K562 (cell line): ENCODE results near the gene DTD1. TPM values are rescaled to one million over a fixed set of nuclear protein-coding genes. Genes with fewer than 3 reads are reported as not detected.

ENCODE experiments used
- ADNP ChIP-seq: fragments of 200-800 bp; sonication (Bioruptor generic); IDR thresholded peaks from 2 replicates; pipeline ENCODE4 v1.6.1; 2016; ENCODE audit warnings: missing genetic modification characterization, missing compliant biosample characterization
- BDP1 ChIP-seq: IDR thresholded peaks from 3 replicates; pipeline ENCODE4 v1.6.1; 2011; ENCODE audit not compliant: insufficient read length, insufficient read depth
- GABPA ChIP-seq: fragments of 200-800 bp; sonication (Bioruptor generic); conservative IDR thresholded peaks from 2 replicates; pipeline ENCODE4 v1.6.1; 2016; ENCODE audit warnings: low read depth, missing genetic modification characterization, missing compliant biosample characterization
- HDAC2 ChIP-seq: fragments of 450-650 bp; IDR thresholded peaks from 2 replicates; pipeline ENCODE4 v1.6.1; 2016; ENCODE audit warnings: mild to moderate bottlenecking
- HIVEP1 ChIP-seq: fragments of 250-450 bp; sonication (Bioruptor Pico); IDR thresholded peaks from 2 replicates; pipeline ENCODE4 v1.4.0; 2020; ENCODE audit warnings: mild to moderate bottlenecking
- KAT2B ChIP-seq: IDR thresholded peaks from one replicate; pipeline ENCODE4 v1.6.1; 2012; ENCODE audit warnings: low read depth, mild to moderate bottlenecking, control low read depth, inconsistent platforms, low read length, moderate library complexity
- MAFK ChIP-seq: IDR thresholded peaks from 2 replicates; pipeline ENCODE4 v1.6.1; 2011; ENCODE audit warnings: low read length, improper control_type of control experiment
- MAZ ChIP-seq, 2 experiments: fragments of 450-650 bp in 1 of 2; sonication (generic) in 1 of 2; formaldehyde crosslinking; IDR thresholded peaks in 1 of 2; conservative IDR thresholded peaks in 1 of 2; 2 replicates each; pipeline versions ENCODE4 v1.4.0 to v1.5.0; 2020; ENCODE audit warnings: mild to moderate bottlenecking in 1 of 2, missing genetic modification reagents in 1 of 2
- NRF1 ChIP-seq, 2 experiments: fragments of 450-650 bp; IDR thresholded peaks in 1 of 2; conservative IDR thresholded peaks in 1 of 2; 2 replicates each; pipeline ENCODE4 v1.6.1; 2014; ENCODE audit warnings: mild to moderate bottlenecking in 2 of 2
- SMARCC2 ChIP-seq: fragments of 450-650 bp; IDR thresholded peaks from 2 replicates; pipeline ENCODE4 v1.6.1; 2017; ENCODE audit warnings: antibody characterized with exemption, moderate library complexity, mild to moderate bottlenecking, low read depth
- TAF7 ChIP-seq: fragments of 450-650 bp; IDR thresholded peaks from 2 replicates; pipeline ENCODE4 v1.6.1; 2016; ENCODE audit warnings: missing genetic modification characterization, missing compliant biosample characterization
- U2AF1 ChIP-seq: fragments of 200-400 bp; formaldehyde crosslinking; optimal IDR thresholded peaks from 2 replicates; pipeline ENCODE3; 2017; ENCODE audit warnings: mild to moderate bottlenecking, low read depth, low read length, moderate library complexity
- ZNF408 ChIP-seq: fragments of 250-450 bp; sonication (Bioruptor Pico); IDR thresholded peaks from 2 replicates; pipeline ENCODE4 v1.4.0; 2020; ENCODE audit warnings: low read depth, mild to moderate bottlenecking, moderate library complexity
- ZNF707 ChIP-seq: fragments of 250-450 bp; sonication (Bioruptor Pico); conservative IDR thresholded peaks from 2 replicates; pipeline ENCODE4 v1.8.0; 2022; ENCODE audit warnings: inconsistent platforms, mild to moderate bottlenecking, moderate library complexity
- polyA plus RNA-seq, 8 experiments: library from polyadenylated mRNA; depleted of rRNA in 4 of 8; stranded (reverse) in 5 of 8; unstranded in 3 of 8; fragments of >200 nt; fragmentation: Nextera tagmentation in 2 of 8; fragmentation: Illumina TruSeq in 1 of 8; extraction: Ambion mirVana in 2 of 8; extraction: Trizol in 1 of 8; gene quantifications; 2 replicates each; pipeline versions ENCODE4 v1.2.1 to v1.2.3, GENCODE V29; 2011 to 2014; ENCODE audit warnings: inconsistent platforms in 1 of 8, missing spikeins in 1 of 8
- total RNA-seq, 7 experiments: library from RNA; depleted of rRNA in 6 of 7; stranded (reverse); fragments of >200 nt in 6 of 7; fragmentation: Illumina TruSeq in 2 of 7; extraction: Trizol in 2 of 7; gene quantifications; 2 replicates each; pipeline versions ENCODE4 v1.2.1 to v1.2.3, GENCODE V29; 2011 to 2021; ENCODE audit warnings: low replicate concordance in 1 of 7
- TF ChIP-seq, protein P1 (sequence below): fragments of 200-600 bp; sonication (generic); IDR thresholded peaks from one replicate; pipeline ENCODE4 v1.6.1; 2012; ENCODE audit warnings: mild to moderate bottlenecking, low read depth, low read length, inconsistent platforms
- TF ChIP-seq, protein P2 (sequence below): sonication (generic); formaldehyde crosslinking; IDR thresholded peaks from 2 replicates; pipeline ENCODE4 v1.8.1; 2023; ENCODE audit warnings: mild to moderate bottlenecking, missing genetic modification reagents

Gene DTD1
- total and polyA plus RNA-seq, 9 of the 15 experiments (the other 6 are each of a cell fraction or from before 2014, with no cell fraction given) = 5.7 to 28.6 (median 26.8) TPM

DNA sequence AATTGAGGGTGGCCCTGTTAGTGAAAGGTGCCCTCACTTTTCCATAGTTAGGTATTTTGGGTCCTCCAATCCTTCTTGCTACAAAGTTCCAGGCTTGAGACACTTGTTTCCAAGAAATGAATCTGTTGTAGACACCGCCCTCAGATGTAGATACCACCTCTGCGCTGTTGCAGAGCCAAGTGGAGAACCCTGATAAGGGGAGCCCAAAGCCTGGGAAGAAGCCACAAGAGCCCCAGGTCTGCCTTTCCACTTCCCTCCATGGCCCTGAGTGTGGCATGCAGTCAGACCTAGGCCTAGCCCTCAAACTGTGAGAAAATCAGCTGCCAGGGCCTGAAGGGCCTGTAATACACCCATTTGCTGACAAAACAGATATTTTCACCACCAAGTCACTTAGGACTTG lies 37.1 kb downstream of the DTD1 start (continued):
- TF ChIP-seq, protein P1, sequence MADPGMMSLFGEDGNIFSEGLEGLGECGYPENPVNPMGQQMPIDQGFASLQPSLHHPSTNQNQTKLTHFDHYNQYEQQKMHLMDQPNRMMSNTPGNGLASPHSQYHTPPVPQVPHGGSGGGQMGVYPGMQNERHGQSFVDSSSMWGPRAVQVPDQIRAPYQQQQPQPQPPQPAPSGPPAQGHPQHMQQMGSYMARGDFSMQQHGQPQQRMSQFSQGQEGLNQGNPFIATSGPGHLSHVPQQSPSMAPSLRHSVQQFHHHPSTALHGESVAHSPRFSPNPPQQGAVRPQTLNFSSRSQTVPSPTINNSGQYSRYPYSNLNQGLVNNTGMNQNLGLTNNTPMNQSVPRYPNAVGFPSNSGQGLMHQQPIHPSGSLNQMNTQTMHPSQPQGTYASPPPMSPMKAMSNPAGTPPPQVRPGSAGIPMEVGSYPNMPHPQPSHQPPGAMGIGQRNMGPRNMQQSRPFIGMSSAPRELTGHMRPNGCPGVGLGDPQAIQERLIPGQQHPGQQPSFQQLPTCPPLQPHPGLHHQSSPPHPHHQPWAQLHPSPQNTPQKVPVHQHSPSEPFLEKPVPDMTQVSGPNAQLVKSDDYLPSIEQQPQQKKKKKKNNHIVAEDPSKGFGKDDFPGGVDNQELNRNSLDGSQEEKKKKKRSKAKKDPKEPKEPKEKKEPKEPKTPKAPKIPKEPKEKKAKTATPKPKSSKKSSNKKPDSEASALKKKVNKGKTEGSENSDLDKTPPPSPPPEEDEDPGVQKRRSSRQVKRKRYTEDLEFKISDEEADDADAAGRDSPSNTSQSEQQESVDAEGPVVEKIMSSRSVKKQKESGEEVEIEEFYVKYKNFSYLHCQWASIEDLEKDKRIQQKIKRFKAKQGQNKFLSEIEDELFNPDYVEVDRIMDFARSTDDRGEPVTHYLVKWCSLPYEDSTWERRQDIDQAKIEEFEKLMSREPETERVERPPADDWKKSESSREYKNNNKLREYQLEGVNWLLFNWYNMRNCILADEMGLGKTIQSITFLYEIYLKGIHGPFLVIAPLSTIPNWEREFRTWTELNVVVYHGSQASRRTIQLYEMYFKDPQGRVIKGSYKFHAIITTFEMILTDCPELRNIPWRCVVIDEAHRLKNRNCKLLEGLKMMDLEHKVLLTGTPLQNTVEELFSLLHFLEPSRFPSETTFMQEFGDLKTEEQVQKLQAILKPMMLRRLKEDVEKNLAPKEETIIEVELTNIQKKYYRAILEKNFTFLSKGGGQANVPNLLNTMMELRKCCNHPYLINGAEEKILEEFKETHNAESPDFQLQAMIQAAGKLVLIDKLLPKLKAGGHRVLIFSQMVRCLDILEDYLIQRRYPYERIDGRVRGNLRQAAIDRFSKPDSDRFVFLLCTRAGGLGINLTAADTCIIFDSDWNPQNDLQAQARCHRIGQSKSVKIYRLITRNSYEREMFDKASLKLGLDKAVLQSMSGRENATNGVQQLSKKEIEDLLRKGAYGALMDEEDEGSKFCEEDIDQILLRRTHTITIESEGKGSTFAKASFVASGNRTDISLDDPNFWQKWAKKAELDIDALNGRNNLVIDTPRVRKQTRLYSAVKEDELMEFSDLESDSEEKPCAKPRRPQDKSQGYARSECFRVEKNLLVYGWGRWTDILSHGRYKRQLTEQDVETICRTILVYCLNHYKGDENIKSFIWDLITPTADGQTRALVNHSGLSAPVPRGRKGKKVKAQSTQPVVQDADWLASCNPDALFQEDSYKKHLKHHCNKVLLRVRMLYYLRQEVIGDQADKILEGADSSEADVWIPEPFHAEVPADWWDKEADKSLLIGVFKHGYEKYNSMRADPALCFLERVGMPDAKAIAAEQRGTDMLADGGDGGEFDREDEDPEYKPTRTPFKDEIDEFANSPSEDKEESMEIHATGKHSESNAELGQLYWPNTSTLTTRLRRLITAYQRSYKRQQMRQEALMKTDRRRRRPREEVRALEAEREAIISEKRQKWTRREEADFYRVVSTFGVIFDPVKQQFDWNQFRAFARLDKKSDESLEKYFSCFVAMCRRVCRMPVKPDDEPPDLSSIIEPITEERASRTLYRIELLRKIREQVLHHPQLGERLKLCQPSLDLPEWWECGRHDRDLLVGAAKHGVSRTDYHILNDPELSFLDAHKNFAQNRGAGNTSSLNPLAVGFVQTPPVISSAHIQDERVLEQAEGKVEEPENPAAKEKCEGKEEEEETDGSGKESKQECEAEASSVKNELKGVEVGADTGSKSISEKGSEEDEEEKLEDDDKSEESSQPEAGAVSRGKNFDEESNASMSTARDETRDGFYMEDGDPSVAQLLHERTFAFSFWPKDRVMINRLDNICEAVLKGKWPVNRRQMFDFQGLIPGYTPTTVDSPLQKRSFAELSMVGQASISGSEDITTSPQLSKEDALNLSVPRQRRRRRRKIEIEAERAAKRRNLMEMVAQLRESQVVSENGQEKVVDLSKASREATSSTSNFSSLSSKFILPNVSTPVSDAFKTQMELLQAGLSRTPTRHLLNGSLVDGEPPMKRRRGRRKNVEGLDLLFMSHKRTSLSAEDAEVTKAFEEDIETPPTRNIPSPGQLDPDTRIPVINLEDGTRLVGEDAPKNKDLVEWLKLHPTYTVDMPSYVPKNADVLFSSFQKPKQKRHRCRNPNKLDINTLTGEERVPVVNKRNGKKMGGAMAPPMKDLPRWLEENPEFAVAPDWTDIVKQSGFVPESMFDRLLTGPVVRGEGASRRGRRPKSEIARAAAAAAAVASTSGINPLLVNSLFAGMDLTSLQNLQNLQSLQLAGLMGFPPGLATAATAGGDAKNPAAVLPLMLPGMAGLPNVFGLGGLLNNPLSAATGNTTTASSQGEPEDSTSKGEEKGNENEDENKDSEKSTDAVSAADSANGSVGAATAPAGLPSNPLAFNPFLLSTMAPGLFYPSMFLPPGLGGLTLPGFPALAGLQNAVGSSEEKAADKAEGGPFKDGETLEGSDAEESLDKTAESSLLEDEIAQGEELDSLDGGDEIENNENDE = no peak
- no peak for TF ChIP-seq KAT2B
- TF ChIP-seq NRF1 (conservative IDR thresholded peaks at IDR 0.05 in 1 of 2, IDR thresholded peaks at IDR 0.05 in 1 of 2) = no peak
- TF ChIP-seq BDP1 = no peak
- TF ChIP-seq HDAC2 = peak; percentile 93
- TF ChIP-seq, protein P2, sequence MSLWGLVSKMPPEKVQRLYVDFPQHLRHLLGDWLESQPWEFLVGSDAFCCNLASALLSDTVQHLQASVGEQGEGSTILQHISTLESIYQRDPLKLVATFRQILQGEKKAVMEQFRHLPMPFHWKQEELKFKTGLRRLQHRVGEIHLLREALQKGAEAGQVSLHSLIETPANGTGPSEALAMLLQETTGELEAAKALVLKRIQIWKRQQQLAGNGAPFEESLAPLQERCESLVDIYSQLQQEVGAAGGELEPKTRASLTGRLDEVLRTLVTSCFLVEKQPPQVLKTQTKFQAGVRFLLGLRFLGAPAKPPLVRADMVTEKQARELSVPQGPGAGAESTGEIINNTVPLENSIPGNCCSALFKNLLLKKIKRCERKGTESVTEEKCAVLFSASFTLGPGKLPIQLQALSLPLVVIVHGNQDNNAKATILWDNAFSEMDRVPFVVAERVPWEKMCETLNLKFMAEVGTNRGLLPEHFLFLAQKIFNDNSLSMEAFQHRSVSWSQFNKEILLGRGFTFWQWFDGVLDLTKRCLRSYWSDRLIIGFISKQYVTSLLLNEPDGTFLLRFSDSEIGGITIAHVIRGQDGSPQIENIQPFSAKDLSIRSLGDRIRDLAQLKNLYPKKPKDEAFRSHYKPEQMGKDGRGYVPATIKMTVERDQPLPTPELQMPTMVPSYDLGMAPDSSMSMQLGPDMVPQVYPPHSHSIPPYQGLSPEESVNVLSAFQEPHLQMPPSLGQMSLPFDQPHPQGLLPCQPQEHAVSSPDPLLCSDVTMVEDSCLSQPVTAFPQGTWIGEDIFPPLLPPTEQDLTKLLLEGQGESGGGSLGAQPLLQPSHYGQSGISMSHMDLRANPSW (CRISPR knock-in tag) = no peak
- TF ChIP-seq MAFK = no peak
- no peak for TF ChIP-seq GABPA (tag)
- no peak for TF ChIP-seq TAF7
- no peak for TF ChIP-seq HIVEP1
- TF ChIP-seq U2AF1 = no peak
- 0 out of 4 replicates have a peak, but pooled peaks of 1 of the 2 experiments have one; percentile 19 for TF ChIP-seq MAZ (CRISPR knock-in tag; conservative IDR thresholded peaks at IDR 0.05 in 1 of 2, IDR thresholded peaks at IDR 0.05 in 1 of 2)
- no peak for TF ChIP-seq ZNF707 (CRISPR knock-in tag)
- TF ChIP-seq ZNF408 (CRISPR knock-in tag) = no peak
- no peak for TF ChIP-seq ADNP (tag)
- TF ChIP-seq SMARCC2 = no peak
